ENCODE data around the gene SMOC1. TPM values are rescaled to one million over a fixed set of nuclear protein-coding genes. Genes with fewer than 3 reads are reported as not detected.

The SMOC1 gene
- total RNA-seq, 1 donor, result under 0.01 TPM

GRCh38 chr14:69957986-69958385, 78.8 kb downstream of the SMOC1 start:
- Histone ChIP-seq H3K9me3 (ENCODE audit: low read depth, low read length) (no peaks in the 10 kb centered on the region), H3K27me3 (ENCODE audit: insufficient read depth, low read length) (peaks cover 3% of the 10 kb centered on the region), H3K4me3 (ENCODE audit: low read length) (no peak overlapping the region), H3K4me1 (ENCODE audit: insufficient read depth, low read length) (no peaks in the 10 kb centered on the region)

- H3K27me3 ChIP-seq (ENCODE audit: insufficient read depth, low read length), result peaks cover 2% of the 10 kb centered on the region
- no peaks in the 10 kb centered on the region for H3K9me3 ChIP-seq (ENCODE audit: low read depth, low read length)
- no peaks in the 10 kb centered on the region for H3K4me1 ChIP-seq (ENCODE audit: insufficient read depth, low read length)
- H3K4me3 ChIP-seq (ENCODE audit: low read length), result no peak overlapping the region
Measured at GRCh38 chr14:69959136-69959535, 79.9 kb downstream of the SMOC1 start.

- H3K4me1 ChIP-seq (ENCODE audit: insufficient read depth, low read length), result no peaks in the 10 kb centered on the region
- H3K9me3 ChIP-seq (ENCODE audit: low read depth, low read length), result no peaks in the 10 kb centered on the region
- H3K27me3 ChIP-seq (ENCODE audit: insufficient read depth, low read length), result no peaks in the 10 kb centered on the region
- H3K4me3 ChIP-seq (ENCODE audit: low read length), result no peak overlapping the region
Measured at GRCh38 chr14:69960296-69960695, 81.1 kb downstream of the SMOC1 start.

GRCh38 chr14:69963966-69964365, 84.8 kb downstream of the SMOC1 start:
- Histone ChIP-seq H3K27me3 (ENCODE audit: insufficient read depth, low read length) (no peaks in the 10 kb centered on the region), H3K4me1 (ENCODE audit: insufficient read depth, low read length) (no peaks in the 10 kb centered on the region), H3K9me3 (ENCODE audit: low read depth, low read length) (no peaks in the 10 kb centered on the region)

GRCh38 chr14:69964841-69965240, 85.6 kb downstream of the SMOC1 start:
- no peaks in the 10 kb centered on the region for H3K4me1 ChIP-seq (ENCODE audit: insufficient read depth, low read length)
- H3K27me3 ChIP-seq (ENCODE audit: insufficient read depth, low read length), result no peaks in the 10 kb centered on the region
- H3K9me3 ChIP-seq (ENCODE audit: low read depth, low read length), result no peaks in the 10 kb centered on the region
- no peak overlapping the region for H3K4me3 ChIP-seq (ENCODE audit: low read length)

More at GRCh38 chr14:69963966-69964365, 84.8 kb downstream of the SMOC1 start:
- H3K4me3 ChIP-seq (ENCODE audit: low read length), result no peak overlapping the region

- Histone ChIP-seq H3K27me3 (ENCODE audit: insufficient read depth, low read length) (no peaks in the 10 kb centered on the region), H3K9me3 (ENCODE audit: low read depth, low read length) (no peaks in the 10 kb centered on the region), H3K4me1 (ENCODE audit: insufficient read depth, low read length) (no peaks in the 10 kb centered on the region)
Measured at GRCh38 chr14:69968132-69968531, 88.9 kb downstream of the SMOC1 start.

GRCh38 chr14:69968681-69969080, 89.5 kb downstream of the SMOC1 start:
- no peaks in the 10 kb centered on the region for H3K27me3 ChIP-seq (ENCODE audit: insufficient read depth, low read length)
- no peak overlapping the region for H3K4me3 ChIP-seq (ENCODE audit: low read length)
- no peaks in the 10 kb centered on the region for H3K9me3 ChIP-seq (ENCODE audit: low read depth, low read length)
- no peaks in the 10 kb centered on the region for H3K4me1 ChIP-seq (ENCODE audit: insufficient read depth, low read length)

More at GRCh38 chr14:69968132-69968531, 88.9 kb downstream of the SMOC1 start:
- no peak overlapping the region for H3K4me3 ChIP-seq (ENCODE audit: low read length)

- H3K4me1 ChIP-seq (ENCODE audit: insufficient read depth, low read length), result no peaks in the 10 kb centered on the region
- H3K9me3 ChIP-seq (ENCODE audit: low read depth, low read length), result no peaks in the 10 kb centered on the region
Measured at GRCh38 chr14:69972755-69973154, 93.5 kb downstream of the SMOC1 start.

GRCh38 chr14:69973846-69974245, 94.6 kb downstream of the SMOC1 start:
- Histone ChIP-seq H3K4me3 (ENCODE audit: low read length) (no peak overlapping the region), H3K27me3 (ENCODE audit: insufficient read depth, low read length) (no peaks in the 10 kb centered on the region), H3K9me3 (ENCODE audit: low read depth, low read length) (no peaks in the 10 kb centered on the region), H3K4me1 (ENCODE audit: insufficient read depth, low read length) (no peaks in the 10 kb centered on the region)

More at GRCh38 chr14:69972755-69973154, 93.5 kb downstream of the SMOC1 start:
- H3K27me3 ChIP-seq (ENCODE audit: insufficient read depth, low read length), result no peaks in the 10 kb centered on the region
- H3K4me3 ChIP-seq (ENCODE audit: low read length), result no peak overlapping the region

GRCh38 chr14:69979882-69980281, 100.7 kb downstream of the SMOC1 start:
- Histone ChIP-seq H3K4me1 (ENCODE audit: insufficient read depth, low read length) (no peaks in the 10 kb centered on the region), H3K4me3 (ENCODE audit: low read length) (no peak overlapping the region), H3K27me3 (ENCODE audit: insufficient read depth, low read length) (no peaks in the 10 kb centered on the region), H3K9me3 (ENCODE audit: low read depth, low read length) (no peaks in the 10 kb centered on the region)

- H3K27me3 ChIP-seq (ENCODE audit: insufficient read depth, low read length), result no peaks in the 10 kb centered on the region
- H3K9me3 ChIP-seq (ENCODE audit: low read depth, low read length), result no peaks in the 10 kb centered on the region
- no peaks in the 10 kb centered on the region for H3K4me1 ChIP-seq (ENCODE audit: insufficient read depth, low read length)
- H3K4me3 ChIP-seq (ENCODE audit: low read length), result no peak overlapping the region
Measured at GRCh38 chr14:69980457-69981425, 101.5 kb downstream of the SMOC1 start.

GRCh38 chr14:69982220-69982839, 103.1 kb downstream of the SMOC1 start:
- H3K9me3 ChIP-seq (ENCODE audit: low read depth, low read length), result no peaks in the 10 kb centered on the region
- H3K4me3 ChIP-seq (ENCODE audit: low read length), result no peak overlapping the region
- H3K4me1 ChIP-seq (ENCODE audit: insufficient read depth, low read length), result no peaks in the 10 kb centered on the region
- no peaks in the 10 kb centered on the region for H3K27me3 ChIP-seq (ENCODE audit: insufficient read depth, low read length)

GRCh38 chr14:69982886-69983285, 103.7 kb downstream of the SMOC1 start:
- Histone ChIP-seq H3K27me3 (ENCODE audit: insufficient read depth, low read length) (no peaks in the 10 kb centered on the region), H3K4me3 (ENCODE audit: low read length) (no peak overlapping the region), H3K4me1 (ENCODE audit: insufficient read depth, low read length) (no peaks in the 10 kb centered on the region), H3K9me3 (ENCODE audit: low read depth, low read length) (no peaks in the 10 kb centered on the region)

GRCh38 chr14:69983317-69983716, 104.1 kb downstream of the SMOC1 start:
- Histone ChIP-seq H3K27me3 (ENCODE audit: insufficient read depth, low read length) (no peaks in the 10 kb centered on the region), H3K9me3 (ENCODE audit: low read depth, low read length) (no peaks in the 10 kb centered on the region), H3K4me3 (ENCODE audit: low read length) (no peak overlapping the region), H3K4me1 (ENCODE audit: insufficient read depth, low read length) (no peaks in the 10 kb centered on the region)

GRCh38 chr14:69985463-69985862, 106.2 kb downstream of the SMOC1 start:
- Histone ChIP-seq H3K27me3 (ENCODE audit: insufficient read depth, low read length) (no peaks in the 10 kb centered on the region), H3K4me1 (ENCODE audit: insufficient read depth, low read length) (no peaks in the 10 kb centered on the region), H3K4me3 (ENCODE audit: low read length) (no peak overlapping the region), H3K9me3 (ENCODE audit: low read depth, low read length) (no peaks in the 10 kb centered on the region)
